Measurements from ENCODE around the gene RBMS3. TPM values are rescaled to one million over a fixed set of nuclear protein-coding genes. Genes with fewer than 3 reads are reported as not detected.

RBMS3 gene
- total RNA-seq, 5 donors from 2014 or later (not counting 1 experiment from before 2014, with no cell fraction given), result 0.62 to 2.9 (median 1.4) TPM

DNA sequence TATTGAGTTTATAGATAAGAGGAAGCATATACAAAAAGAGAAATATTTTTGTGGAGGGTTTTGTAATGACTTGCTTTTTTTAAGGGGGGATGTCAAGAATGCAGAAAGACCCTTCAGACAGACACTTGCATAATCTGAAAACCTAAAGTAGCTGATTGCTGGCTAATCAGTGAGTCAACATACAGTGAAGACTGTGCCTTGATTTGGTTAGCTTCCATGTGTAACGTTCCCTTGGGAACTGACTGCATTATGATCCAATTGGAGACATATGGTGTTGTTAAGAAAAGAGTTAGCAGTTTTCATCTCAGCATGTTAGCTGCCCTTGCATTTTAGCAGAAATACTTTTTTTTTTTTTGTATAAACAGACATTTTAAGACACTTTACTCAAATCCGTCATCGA lies 483.2 kb downstream of the RBMS3 start:
- Mint-ChIP-seq H3K9me3 (no peaks in the 10 kb centered on the region), H3K4me3 (no peak overlapping the region), H3K36me3 (no peaks in the 10 kb centered on the region), H3K4me1 (no peaks in the 10 kb centered on the region), H3K27me3 (peaks cover 0 to 6% of the 10 kb centered on the region in 2 donors), H3K27ac (no peak overlapping the region)
- Histone ChIP-seq H3K27me3 (replicated peaks in 1 of 2; ENCODE audit: control insufficient read depth in 2 of 2, extremely low read depth in 1 of 2, insufficient read depth in 2 of 2, low read length in 1 of 2) (no peaks in the 10 kb centered on the region), H3K36me3 (ENCODE audit: control insufficient read depth in 2 of 2, extremely low read depth in 1 of 2, insufficient read depth in 1 of 2, low read length in 1 of 2) (no peaks in the 10 kb centered on the region), H3K9me3 (no peaks in the 10 kb centered on the region), H3K4me1 (ENCODE audit: control insufficient read depth in 1 of 2, extremely low read depth in 1 of 2, insufficient read depth in 2 of 2, low read length in 2 of 2) (no peaks in the 10 kb centered on the region), H3K4me3 (ENCODE audit: control insufficient read depth in 1 of 2, extremely low read depth in 1 of 2, low read length in 1 of 2) (no peak overlapping the region), H3K27ac (ENCODE audit: low read length) (no peak overlapping the region)
- ATAC-seq (replicated peaks in 1 of 4), result no peak
- POLR2A ChIA-PET, result no interaction called here
- DNase-seq, result no peak
- no CpG with 5 or more reads among the region's 3 CpGs for WGBS (ENCODE audit: insufficient coverage)
- CTCF ChIA-PET, result no interaction called here

- POLR2A ChIA-PET, result no interaction called here
- no peaks in the 10 kb centered on the region for H3K4me1 Mint-ChIP-seq
- no CpG with 5 or more reads among the region's 2 CpGs for WGBS (ENCODE audit: insufficient coverage)
- H3K4me3 Mint-ChIP-seq, result no peak overlapping the region
- Histone ChIP-seq H3K36me3 (ENCODE audit: control insufficient read depth in 2 of 2, extremely low read depth in 1 of 2, insufficient read depth in 1 of 2, low read length in 1 of 2) (no peaks in the 10 kb centered on the region), H3K27me3 (replicated peaks in 1 of 2; ENCODE audit: control insufficient read depth in 2 of 2, extremely low read depth in 1 of 2, insufficient read depth in 2 of 2, low read length in 1 of 2) (no peaks in the 10 kb centered on the region), H3K4me1 (ENCODE audit: control insufficient read depth in 1 of 2, extremely low read depth in 1 of 2, insufficient read depth in 2 of 2, low read length in 2 of 2) (no peaks in the 10 kb centered on the region), H3K4me3 (ENCODE audit: control insufficient read depth in 1 of 2, extremely low read depth in 1 of 2, low read length in 1 of 2) (no peak overlapping the region), H3K9me3 (no peaks in the 10 kb centered on the region), H3K27ac (ENCODE audit: low read length) (no peak overlapping the region)
- ATAC-seq (replicated peaks in 1 of 4) (no peak), DNase-seq (no peak)
- CTCF ChIA-PET, result no interaction called here
- H3K27me3 Mint-ChIP-seq, result peaks cover 0 to 7% of the 10 kb centered on the region in 2 donors
- no peak overlapping the region for H3K27ac Mint-ChIP-seq
- no peaks in the 10 kb centered on the region for H3K9me3 Mint-ChIP-seq
- H3K36me3 Mint-ChIP-seq, result no peaks in the 10 kb centered on the region
Observed at GRCh38 chr3:29764603-29765254, 483.9 kb downstream of the RBMS3 start.

DNA sequence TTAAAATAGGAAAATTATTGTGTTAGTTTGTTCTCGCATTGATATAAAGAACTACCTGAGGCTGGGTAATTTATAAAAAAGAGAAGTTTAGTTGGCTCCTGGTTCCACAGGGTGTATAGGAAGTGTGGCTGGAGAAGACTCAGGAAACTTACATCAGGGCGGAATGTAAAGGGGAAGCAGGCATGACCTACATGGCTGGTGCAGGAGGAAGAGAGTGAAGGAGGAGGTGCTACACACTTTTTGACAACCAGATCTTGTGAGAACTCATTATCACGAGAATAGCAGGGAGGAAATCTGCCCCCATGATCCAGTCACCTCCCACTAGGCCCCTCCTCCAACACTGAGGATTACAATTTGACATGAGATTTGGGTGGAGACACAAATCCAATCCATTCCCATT lies 490.7 kb downstream of the RBMS3 start:
- H3K4me1 Mint-ChIP-seq, result no peaks in the 10 kb centered on the region
- POLR2A ChIA-PET, result no interaction called here
- CTCF ChIA-PET, result no interaction called here
- H3K4me1 ChIP-seq (ENCODE audit: control insufficient read depth in 1 of 2, extremely low read depth in 1 of 2, insufficient read depth in 2 of 2, low read length in 2 of 2), result no peaks in the 10 kb centered on the region
- H3K27me3 Mint-ChIP-seq, result peaks cover 0 to 9% of the 10 kb centered on the region in 2 donors
- no peaks in the 10 kb centered on the region for H3K36me3 Mint-ChIP-seq
- no peak overlapping the region for H3K4me3 Mint-ChIP-seq
- no peaks in the 10 kb centered on the region for H3K27me3 ChIP-seq (replicated peaks in 1 of 2; ENCODE audit: control insufficient read depth in 2 of 2, extremely low read depth in 1 of 2, insufficient read depth in 2 of 2, low read length in 1 of 2)
- WGBS (ENCODE audit: insufficient coverage), result 57% methylated on average over 1 of the region's 3 CpGs
- H3K27ac Mint-ChIP-seq, result no peak overlapping the region
- no peak overlapping the region for H3K27ac ChIP-seq (ENCODE audit: low read length)
- H3K9me3 Mint-ChIP-seq, result no peaks in the 10 kb centered on the region
- DNase-seq (no peak), ATAC-seq (replicated peaks in 1 of 4) (no peak)
- H3K9me3 ChIP-seq, result no peaks in the 10 kb centered on the region
- no peaks in the 10 kb centered on the region for H3K36me3 ChIP-seq (ENCODE audit: control insufficient read depth in 2 of 2, extremely low read depth in 1 of 2, insufficient read depth in 1 of 2, low read length in 1 of 2)
- H3K4me3 ChIP-seq (ENCODE audit: control insufficient read depth in 1 of 2, extremely low read depth in 1 of 2, low read length in 1 of 2), result no peak overlapping the region

- ChIA-PET CTCF (no interaction called here), POLR2A (no interaction called here)
- H3K27ac Mint-ChIP-seq, result no peak overlapping the region
- peaks cover 0 to 12% of the 10 kb centered on the region in 2 donors for H3K27me3 Mint-ChIP-seq
- no peak overlapping the region for H3K4me3 Mint-ChIP-seq
- H3K27ac ChIP-seq (ENCODE audit: low read length), result no peak overlapping the region
- DNase-seq (no peak), ATAC-seq (replicated peaks in 1 of 4) (no peak)
- H3K36me3 ChIP-seq (ENCODE audit: control insufficient read depth in 2 of 2, extremely low read depth in 1 of 2, insufficient read depth in 1 of 2, low read length in 1 of 2), result no peaks in the 10 kb centered on the region
- H3K4me3 ChIP-seq (ENCODE audit: control insufficient read depth in 1 of 2, extremely low read depth in 1 of 2, low read length in 1 of 2), result no peak overlapping the region
- H3K27me3 ChIP-seq (replicated peaks in 1 of 2; ENCODE audit: control insufficient read depth in 2 of 2, extremely low read depth in 1 of 2, insufficient read depth in 2 of 2, low read length in 1 of 2), result no peaks in the 10 kb centered on the region
- H3K4me1 Mint-ChIP-seq, result no peaks in the 10 kb centered on the region
- no peaks in the 10 kb centered on the region for H3K4me1 ChIP-seq (ENCODE audit: control insufficient read depth in 1 of 2, extremely low read depth in 1 of 2, insufficient read depth in 2 of 2, low read length in 2 of 2)
- H3K36me3 Mint-ChIP-seq, result no peaks in the 10 kb centered on the region
- WGBS (ENCODE audit: insufficient coverage), result 93% methylated on average over 3 of the region's 4 CpGs
- no peaks in the 10 kb centered on the region for H3K9me3 ChIP-seq
- H3K9me3 Mint-ChIP-seq, result no peaks in the 10 kb centered on the region
Observed at GRCh38 chr3:29772436-29772835, 491.6 kb downstream of the RBMS3 start.

- no peaks in the 10 kb centered on the region for H3K9me3 ChIP-seq
- ChIA-PET CTCF (no interaction called here), POLR2A (no interaction called here)
- H3K4me3 ChIP-seq (ENCODE audit: control insufficient read depth in 1 of 2, extremely low read depth in 1 of 2, low read length in 1 of 2), result no peak overlapping the region
- Mint-ChIP-seq H3K4me1 (no peaks in the 10 kb centered on the region), H3K36me3 (no peaks in the 10 kb centered on the region), H3K27me3 (peaks cover 0 to 12% of the 10 kb centered on the region in 2 donors), H3K9me3 (no peaks in the 10 kb centered on the region), H3K4me3 (no peak overlapping the region), H3K27ac (no peak overlapping the region)
- H3K4me1 ChIP-seq (ENCODE audit: control insufficient read depth in 1 of 2, extremely low read depth in 1 of 2, insufficient read depth in 2 of 2, low read length in 2 of 2), result no peaks in the 10 kb centered on the region
- WGBS (ENCODE audit: insufficient coverage), result no CpG with 5 or more reads among the region's 4 CpGs
- DNase-seq, result no peak
- H3K27ac ChIP-seq (ENCODE audit: low read length), result no peak overlapping the region
- H3K36me3 ChIP-seq (ENCODE audit: control insufficient read depth in 2 of 2, extremely low read depth in 1 of 2, insufficient read depth in 1 of 2, low read length in 1 of 2), result no peaks in the 10 kb centered on the region
- ATAC-seq (replicated peaks in 1 of 4), result no peak
- no peaks in the 10 kb centered on the region for H3K27me3 ChIP-seq (replicated peaks in 1 of 2; ENCODE audit: control insufficient read depth in 2 of 2, extremely low read depth in 1 of 2, insufficient read depth in 2 of 2, low read length in 1 of 2)
Observed at GRCh38 chr3:29773481-29773880, 492.6 kb downstream of the RBMS3 start.

DNA sequence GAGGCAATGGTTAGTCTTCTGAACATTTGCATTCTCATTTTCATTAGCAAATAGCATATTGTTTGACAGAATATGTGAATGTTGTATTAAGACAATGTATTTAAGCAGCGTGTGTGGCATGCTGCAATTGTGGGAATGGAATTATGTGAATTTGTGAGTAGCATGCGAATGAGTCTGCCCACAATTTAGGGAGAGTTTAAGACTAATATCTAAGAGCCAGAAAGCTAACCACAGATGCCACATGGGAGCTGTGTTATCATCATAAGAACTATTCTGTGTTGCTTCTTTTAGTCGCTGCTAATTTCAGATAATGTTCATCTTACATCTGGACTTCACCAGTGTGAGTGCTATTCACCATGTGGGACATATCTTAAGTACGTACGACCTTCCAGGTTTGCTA lies 494.5 kb downstream of the RBMS3 start:
- no peak overlapping the region for H3K4me3 ChIP-seq (ENCODE audit: control insufficient read depth in 1 of 2, extremely low read depth in 1 of 2, low read length in 1 of 2)
- CTCF ChIA-PET, result no interaction called here
- DNase-seq (no peak), ATAC-seq (replicated peaks in 1 of 4) (no peak)
- Mint-ChIP-seq H3K4me1 (no peaks in the 10 kb centered on the region), H3K27me3 (peaks cover 0 to 10% of the 10 kb centered on the region in 2 donors), H3K9me3 (no peaks in the 10 kb centered on the region), H3K36me3 (no peaks in the 10 kb centered on the region), H3K27ac (no peak overlapping the region), H3K4me3 (no peak overlapping the region)
- H3K27me3 ChIP-seq (replicated peaks in 1 of 2; ENCODE audit: control insufficient read depth in 2 of 2, extremely low read depth in 1 of 2, insufficient read depth in 2 of 2, low read length in 1 of 2), result no peaks in the 10 kb centered on the region
- 67% methylated on average over 1 of the region's 5 CpGs for WGBS (ENCODE audit: insufficient coverage)
- H3K27ac ChIP-seq (ENCODE audit: low read length), result no peak overlapping the region
- no peaks in the 10 kb centered on the region for H3K4me1 ChIP-seq (ENCODE audit: control insufficient read depth in 1 of 2, extremely low read depth in 1 of 2, insufficient read depth in 2 of 2, low read length in 2 of 2)
- H3K36me3 ChIP-seq (ENCODE audit: control insufficient read depth in 2 of 2, extremely low read depth in 1 of 2, insufficient read depth in 1 of 2, low read length in 1 of 2), result no peaks in the 10 kb centered on the region
- POLR2A ChIA-PET, result interaction anchor here in 1 of 2 donors (0.6 kb wide), 1 partner anchor 326 kb away, joined by 3 read pairs; no protein-coding TSS in a partner anchor
- H3K9me3 ChIP-seq, result no peaks in the 10 kb centered on the region

- peaks cover 0 to 9% (median 6%) of the 10 kb centered on the region in 3 donors for H3K9me3 Mint-ChIP-seq
- CTCF ChIA-PET, result no interaction called here
- no CpG with 5 or more reads among the region's 1 CpG for WGBS (ENCODE audit: insufficient coverage)
- H3K4me1 Mint-ChIP-seq, result no peaks in the 10 kb centered on the region
- no peak overlapping the region for H3K27ac ChIP-seq (ENCODE audit: low read length)
- no peaks in the 10 kb centered on the region for H3K36me3 ChIP-seq (ENCODE audit: control insufficient read depth in 2 of 2, extremely low read depth in 1 of 2, insufficient read depth in 1 of 2, low read length in 1 of 2)
- no peak for ATAC-seq (replicated peaks in 1 of 4)
- H3K4me3 Mint-ChIP-seq, result no peak overlapping the region
- no peak overlapping the region for H3K4me3 ChIP-seq (ENCODE audit: control insufficient read depth in 1 of 2, extremely low read depth in 1 of 2, low read length in 1 of 2)
- H3K27me3 ChIP-seq (replicated peaks in 1 of 2; ENCODE audit: control insufficient read depth in 2 of 2, extremely low read depth in 1 of 2, insufficient read depth in 2 of 2, low read length in 1 of 2), result no peaks in the 10 kb centered on the region
- no peaks in the 10 kb centered on the region for H3K9me3 ChIP-seq
- POLR2A ChIA-PET, result no interaction called here
- H3K4me1 ChIP-seq (ENCODE audit: control insufficient read depth in 1 of 2, extremely low read depth in 1 of 2, insufficient read depth in 2 of 2, low read length in 2 of 2), result no peaks in the 10 kb centered on the region
- no peak overlapping the region for H3K27ac Mint-ChIP-seq
- H3K36me3 Mint-ChIP-seq, result no peaks in the 10 kb centered on the region
- no peak for DNase-seq
- H3K27me3 Mint-ChIP-seq, result peaks cover 0 to 6% of the 10 kb centered on the region in 2 donors
Observed at GRCh38 chr3:29777869-29778268, 497.0 kb downstream of the RBMS3 start.

Data from T-cell (primary cell).